ENCODE results near the gene SLC6A4.
A peak's percentile ranks its signal among the peaks of the same experiment; 100 is the strongest.
"Not testable (repeated sequence)": the region's sequence is repeated elsewhere in the genome, so short reads cannot be mapped to it uniquely, and the experiment has no call there.

SLC6A4 gene

GRCh38 chr17:30161601-30162000 lies 73.9 kb downstream of the SLC6A4 start:
- TF ChIP-seq GATA1 (IDR thresholded peaks at IDR 0.05; ENCODE audit: low read depth, low read length) (no peak), POLR2A (IDR thresholded peaks at IDR 0.05; ENCODE audit: low read length) (no peak)
- no peak for DNase-seq

GRCh38 chr17:30160419-30161172 lies 74.9 kb downstream of the SLC6A4 start:
- DNase-seq, result peak; percentile 4 to 9
- no peak for TF ChIP-seq GATA1 (IDR thresholded peaks at IDR 0.05; ENCODE audit: low read depth, low read length)
- TF ChIP-seq POLR2A (IDR thresholded peaks at IDR 0.05; ENCODE audit: low read length), result no peak

DNA sequence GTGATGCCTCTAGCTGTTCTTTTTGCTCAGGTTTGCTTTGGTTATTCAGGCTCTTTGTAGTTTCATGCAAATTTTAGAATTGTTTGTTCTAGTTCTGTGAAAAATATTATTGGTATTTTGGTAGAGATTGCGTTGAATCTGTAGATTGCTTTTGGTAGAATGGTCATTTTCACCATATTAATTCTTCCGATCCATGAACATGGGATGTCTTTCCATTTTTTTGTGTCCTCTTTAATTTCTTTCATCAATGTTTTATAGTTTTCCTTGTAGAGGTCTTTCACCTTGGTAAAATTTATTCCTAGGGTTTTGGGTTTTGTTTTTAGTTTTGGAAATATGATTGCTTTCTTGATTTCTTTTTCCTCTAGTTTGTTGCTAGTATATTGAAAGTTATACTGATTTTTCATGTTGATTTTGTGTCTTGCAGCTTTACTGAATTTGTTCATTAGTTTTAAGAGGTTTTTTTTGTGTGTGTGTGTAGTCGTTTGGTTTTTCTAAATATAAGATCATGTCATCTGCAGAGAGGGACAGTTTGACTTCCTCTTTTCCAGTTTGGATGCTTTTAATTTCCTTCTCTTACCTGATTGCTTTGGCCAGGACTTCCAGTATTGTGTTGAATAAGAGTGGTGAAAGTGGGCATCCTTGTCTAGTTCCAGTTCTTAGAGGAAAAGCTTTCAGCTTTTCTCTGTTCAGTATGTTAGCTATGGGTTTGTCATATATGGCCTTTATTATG lies 76.4 kb downstream of the SLC6A4 start:
- no peak for DNase-seq

GRCh38 chr17:30155389-30155788 lies 80.1 kb downstream of the SLC6A4 start:
- no peak for DNase-seq
- TF ChIP-seq GATA1 (IDR thresholded peaks at IDR 0.05; ENCODE audit: low read depth, low read length) (no peak), POLR2A (IDR thresholded peaks at IDR 0.05; ENCODE audit: low read length) (no peak)

More for the DNA sequence above, 76.4 kb downstream of the SLC6A4 start:
- no peak for TF ChIP-seq GATA1 (IDR thresholded peaks at IDR 0.05; ENCODE audit: low read depth, low read length)
- TF ChIP-seq POLR2A (IDR thresholded peaks at IDR 0.05; ENCODE audit: low read length), result no peak

GRCh38 chr17:30153463-30153862 lies 82.0 kb downstream of the SLC6A4 start:
- TF ChIP-seq GATA1 (IDR thresholded peaks at IDR 0.05; ENCODE audit: low read depth, low read length), result no peak
- no peak for TF ChIP-seq POLR2A (IDR thresholded peaks at IDR 0.05; ENCODE audit: low read length)

GRCh38 chr17:30151471-30151870 lies 84.0 kb downstream of the SLC6A4 start:
- no peak for DNase-seq
- TF ChIP-seq GATA1 (IDR thresholded peaks at IDR 0.05; ENCODE audit: low read depth, low read length), result no peak
- no peak for TF ChIP-seq POLR2A (IDR thresholded peaks at IDR 0.05; ENCODE audit: low read length)

More at GRCh38 chr17:30153463-30153862, 82.0 kb downstream of the SLC6A4 start:
- DNase-seq, result no peak

- TF ChIP-seq POLR2A (IDR thresholded peaks at IDR 0.05; ENCODE audit: low read length) (no peak), GATA1 (IDR thresholded peaks at IDR 0.05; ENCODE audit: low read depth, low read length) (no peak)
Observed at GRCh38 chr17:30148376-30148775, 87.1 kb downstream of the SLC6A4 start.

DNA sequence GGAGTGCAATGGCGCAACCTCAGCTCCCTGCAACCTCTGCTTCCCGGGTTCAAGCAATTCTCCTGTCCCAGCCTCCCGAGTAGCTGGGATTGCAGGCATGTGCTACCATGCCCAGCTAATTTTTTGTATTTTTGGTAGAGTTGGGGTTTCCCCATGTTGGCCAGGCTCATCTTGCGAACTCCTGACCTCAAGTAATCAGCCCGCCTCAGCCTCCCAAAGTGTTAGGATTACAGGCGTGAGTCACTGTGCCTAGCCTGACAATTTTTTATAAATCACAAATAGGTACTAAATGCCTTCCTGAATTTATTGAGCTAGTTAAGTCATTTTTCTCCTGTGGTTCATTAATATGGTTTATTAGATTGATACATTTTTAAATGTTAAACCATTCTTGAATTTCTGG lies 87.6 kb downstream of the SLC6A4 start:
- not testable (repeated sequence) for DNase-seq

More at GRCh38 chr17:30148376-30148775, 87.1 kb downstream of the SLC6A4 start:
- no peak for DNase-seq
